COLO668 (cell line): ENCODE measurements around the gene CAMK2G.
"Not testable (repeated sequence)": the region's sequence is repeated elsewhere in the genome, so short reads cannot be mapped to it uniquely, and the experiment has no call there.

Experiments
- DNase-seq: peaks from one replicate; lab custom pipeline; 2025; ENCODE audit not compliant: unreplicated experiment; lab: John Stamatoyannopoulos, UW

CAMK2G gene

GRCh38 chr10:73841061-73841421, 33.3 kb downstream of the CAMK2G start:
- no peak for DNase-seq

- no peak for DNase-seq
Measured at GRCh38 chr10:73840403-73841060, 33.8 kb downstream of the CAMK2G start.

- no peak for DNase-seq
Measured at GRCh38 chr10:73840056-73840402, 34.3 kb downstream of the CAMK2G start.

GRCh38 chr10:73839276-73839966, 34.9 kb downstream of the CAMK2G start:
- no peak for DNase-seq

- no peak for DNase-seq
Measured at GRCh38 chr10:73838827-73839226, 35.5 kb downstream of the CAMK2G start.

GRCh38 chr10:73838008-73838567, 36.3 kb downstream of the CAMK2G start:
- DNase-seq = no peak

GRCh38 chr10:73837072-73837471, 37.3 kb downstream of the CAMK2G start:
- DNase-seq = no peak

GRCh38 chr10:73836427-73836980, 37.9 kb downstream of the CAMK2G start:
- DNase-seq = no peak

GRCh38 chr10:73829090-73829489, 45.3 kb downstream of the CAMK2G start:
- DNase-seq = not testable (repeated sequence)

GRCh38 chr10:73828161-73828560, 46.2 kb downstream of the CAMK2G start:
- DNase-seq = no peak

- DNase-seq = no peak
Measured at GRCh38 chr10:73827346-73828089, 46.8 kb downstream of the CAMK2G start.

GRCh38 chr10:73824146-73824725, 50.1 kb downstream of the CAMK2G start:
- no peak for DNase-seq

GRCh38 chr10:73823391-73823790, 51.0 kb downstream of the CAMK2G start:
- DNase-seq = no peak

GRCh38 chr10:73819513-73820093, 54.8 kb downstream of the CAMK2G start:
- no peak for DNase-seq

- no peak for DNase-seq
Measured at GRCh38 chr10:73819081-73819480, 55.3 kb downstream of the CAMK2G start.

- DNase-seq = no peak
Measured at GRCh38 chr10:73818402-73818801, 56.0 kb downstream of the CAMK2G start.

GRCh38 chr10:73817826-73818225, 56.5 kb downstream of the CAMK2G start:
- no peak for DNase-seq

- DNase-seq = no peak
Measured at GRCh38 chr10:73816917-73817729, 57.2 kb downstream of the CAMK2G start.

GRCh38 chr10:73815719-73816030, 58.7 kb downstream of the CAMK2G start:
- DNase-seq = no peak
